HepG2 (cell line): ENCODE results near the gene HPD. TPM values are rescaled to one million over a fixed set of nuclear protein-coding genes. Genes with fewer than 3 reads are reported as not detected.

Experiments used
- CHD4 ChIP-seq: fragments of 200-600 bp; sonication (generic); IDR thresholded peaks from 2 replicates; pipeline ENCODE4 v1.7.0; 2017; ENCODE audit warnings: mild to moderate bottlenecking, low read length, borderline replicate concordance
- FOXO4 ChIP-seq: sonication (generic); formaldehyde crosslinking; conservative IDR thresholded peaks from 2 replicates; pipeline ENCODE4 v1.8.1; 2023; ENCODE audit warnings: missing genetic modification reagents
- GABPA ChIP-seq, 2 experiments: IDR thresholded peaks; 2 replicates each; pipeline ENCODE4 v1.6.1; 2011 to 2016; ENCODE audit warnings: low read depth in 2 of 2, low read length in 1 of 2, missing biosample characterization in 1 of 2, missing genetic modification characterization in 1 of 2
- GPN1 ChIP-seq: sonication (generic); formaldehyde crosslinking; IDR thresholded peaks from 2 replicates; pipeline ENCODE4 v1.5.1; 2020; ENCODE audit warnings: missing genetic modification reagents, borderline replicate concordance
- HOXA9 ChIP-seq: sonication (generic); formaldehyde crosslinking; IDR thresholded peaks from 2 replicates; pipeline ENCODE4 v1.8.1; 2022; ENCODE audit warnings: missing genetic modification reagents, mild to moderate bottlenecking, moderate library complexity, borderline replicate concordance
- KAT7 ChIP-seq: IDR thresholded peaks from 2 replicates; pipeline ENCODE4 v1.6.1; 2018; ENCODE audit warnings: borderline replicate concordance, missing compliant biosample characterization
- MTF2 ChIP-seq: sonication (generic); formaldehyde crosslinking; IDR thresholded peaks from 2 replicates; pipeline ENCODE4 v1.5.0; 2020; ENCODE audit warnings: missing genetic modification reagents, borderline replicate concordance
- MXI1 ChIP-seq: IDR thresholded peaks from 3 replicates; pipeline ENCODE4 v1.6.1; 2012; ENCODE audit warnings: low read depth, low read length, inconsistent platforms, borderline replicate concordance
- NFIC ChIP-seq: IDR thresholded peaks from 2 replicates; pipeline ENCODE4 v1.6.1; 2012; ENCODE audit warnings: mild to moderate bottlenecking, low read length, inconsistent platforms
- SALL1 ChIP-seq: sonication (generic); formaldehyde crosslinking; IDR thresholded peaks from 2 replicates; pipeline ENCODE4 v1.8.0; 2022; ENCODE audit warnings: mild to moderate bottlenecking, missing genetic modification reagents
- SAP130 ChIP-seq: IDR thresholded peaks from 2 replicates; pipeline ENCODE4 v1.6.1; 2016; ENCODE audit warnings: low read depth
- STAG1 ChIP-seq: sonication (generic); formaldehyde crosslinking; IDR thresholded peaks from 2 replicates; pipeline ENCODE4 v1.4.0; 2020; ENCODE audit warnings: missing genetic modification reagents
- THAP9 ChIP-seq: sonication (generic); formaldehyde crosslinking; IDR thresholded peaks from 2 replicates; pipeline ENCODE4; 2020; ENCODE audit warnings: missing genetic modification reagents, mild to moderate bottlenecking, borderline replicate concordance
- YY1 ChIP-seq: IDR thresholded peaks from 2 replicates; pipeline ENCODE4 v1.6.1; 2011; ENCODE audit warnings: low read length, low read depth, moderate library complexity, mild to moderate bottlenecking; ENCODE audit not compliant: insufficient read depth, insufficient replicate concordance
- ZBTB39 ChIP-seq: sonication (generic); formaldehyde crosslinking; IDR thresholded peaks from 2 replicates; pipeline ENCODE4 v1.5.0; 2020; ENCODE audit warnings: missing genetic modification reagents
- ZC3H13 ChIP-seq: sonication (generic); formaldehyde crosslinking; IDR thresholded peaks from 2 replicates; pipeline ENCODE4 v1.8.1; 2023; ENCODE audit warnings: mild to moderate bottlenecking, missing genetic modification reagents, moderate library complexity
- ZFX ChIP-seq: sonication (generic); formaldehyde crosslinking; IDR thresholded peaks from 2 replicates; pipeline ENCODE4 v1.4.0; 2020; ENCODE audit warnings: mild to moderate bottlenecking, low read depth, missing genetic modification reagents, moderate library complexity
- ZNF557 ChIP-seq: sonication (generic); formaldehyde crosslinking; IDR thresholded peaks from 2 replicates; pipeline ENCODE4 v1.4.0; 2020; ENCODE audit warnings: missing genetic modification reagents
- ZNF558 ChIP-seq: sonication (generic); formaldehyde crosslinking; IDR thresholded peaks from 2 replicates; pipeline ENCODE4 v1.9.0; 2022; ENCODE audit warnings: mild to moderate bottlenecking, missing genetic modification reagents, borderline replicate concordance
- ZNF766 ChIP-seq: sonication (generic); formaldehyde crosslinking; IDR thresholded peaks from 2 replicates; pipeline ENCODE4 v1.5.0; 2020; ENCODE audit warnings: missing genetic modification reagents, borderline replicate concordance
- polyA plus RNA-seq, 8 experiments: library from polyadenylated mRNA; depleted of rRNA in 3 of 8; stranded (reverse) in 7 of 8; unstranded in 1 of 8; fragments of >200 nt; fragmentation: Illumina TruSeq in 4 of 8; extraction: Trizol in 4 of 8; gene quantifications; 2 replicates each; pipeline versions ENCODE4 v1.2.1 to v1.2.3, GENCODE V29; 2011 to 2016; ENCODE audit warnings: low read depth in 4 of 8, missing spikeins in 1 of 8, mixed read lengths in 1 of 8; ENCODE audit not compliant: insufficient read depth in 1 of 8
- total RNA-seq, 5 experiments: library from RNA; depleted of rRNA; stranded (reverse); fragments of >200 nt; fragmentation: Illumina TruSeq; extraction: Trizol; gene quantifications; 2 replicates each; pipeline ENCODE4 v1.2.3, GENCODE V29; 2016; ENCODE audit warnings: low read depth in 1 of 5
- TF ChIP-seq, protein P1 (sequence below): IDR thresholded peaks from 2 replicates; pipeline ENCODE4 v1.6.1; 2018; ENCODE audit warnings: missing genetic modification reagents

The HPD gene
- total and polyA plus RNA-seq, 2 of the 13 experiments (the other 11 are each of a cell fraction or from before 2014, with no cell fraction given) = 120 to 195 TPM

- TF ChIP-seq THAP9 (CRISPR knock-in tag) = peak; percentile 35; the same call in 1 of the 2 replicates
- TF ChIP-seq ZC3H13 (CRISPR knock-in tag) = peak; percentile 65; the same call in 1 of the 2 replicates
- TF ChIP-seq MTF2 = no peak
- peak; percentile 70 for TF ChIP-seq YY1
- TF ChIP-seq GABPA (IDR thresholded peaks at IDR 0.05; ENCODE audit: low read depth, low read length) = no peak
- peak; percentile 84 for TF ChIP-seq GABPA (CRISPR knock-in tag; IDR thresholded peaks at IDR 0.05; ENCODE audit: low read depth)
- TF ChIP-seq ZBTB39 (CRISPR knock-in tag) = no peak; the same call in 1 of the 2 replicates
- peak; percentile 68; the same call in 1 of the 2 replicates for TF ChIP-seq ZFX
- no peak for TF ChIP-seq ZNF558
- TF ChIP-seq NFIC = no peak; the same call in 1 of the 2 replicates
- no peak for TF ChIP-seq KAT7 (CRISPR knock-in tag)
- no peak for TF ChIP-seq FOXO4 (CRISPR knock-in tag)
- no peak for TF ChIP-seq ZNF557 (CRISPR knock-in tag)
- TF ChIP-seq SAP130 (CRISPR knock-in tag) = peak; percentile 81
- TF ChIP-seq GPN1 = no peak
- peak; percentile 75 for TF ChIP-seq CHD4
- no peak for TF ChIP-seq HOXA9
- TF ChIP-seq STAG1 (CRISPR knock-in tag) = 0 out of 2 replicates have a peak, but pooled peaks have one; percentile 7
- TF ChIP-seq MXI1 = no peak; the same call in 2 of the 3 replicates
- TF ChIP-seq ZNF766 = no peak
- TF ChIP-seq, protein P1, sequence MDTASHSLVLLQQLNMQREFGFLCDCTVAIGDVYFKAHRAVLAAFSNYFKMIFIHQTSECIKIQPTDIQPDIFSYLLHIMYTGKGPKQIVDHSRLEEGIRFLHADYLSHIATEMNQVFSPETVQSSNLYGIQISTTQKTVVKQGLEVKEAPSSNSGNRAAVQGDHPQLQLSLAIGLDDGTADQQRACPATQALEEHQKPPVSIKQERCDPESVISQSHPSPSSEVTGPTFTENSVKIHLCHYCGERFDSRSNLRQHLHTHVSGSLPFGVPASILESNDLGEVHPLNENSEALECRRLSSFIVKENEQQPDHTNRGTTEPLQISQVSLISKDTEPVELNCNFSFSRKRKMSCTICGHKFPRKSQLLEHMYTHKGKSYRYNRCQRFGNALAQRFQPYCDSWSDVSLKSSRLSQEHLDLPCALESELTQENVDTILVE (CRISPR knock-in tag) = peak; percentile 42; the same call in 1 of the 2 replicates
- TF ChIP-seq SALL1 (CRISPR knock-in tag) = peak; percentile 91
Measured at GRCh38 chr12:121857322-121858246, 1.1 kb downstream of the HPD start (continued).
